Stimulated activated naive CD4-positive, alpha-beta T cell treated with Interleukin-2 at 50 U/mL for 16 hours (primary cell): ENCODE data around the gene NCKIPSD.
A peak's percentile ranks its signal among the peaks of the same experiment; 100 is the strongest.

Experiments used
- DNase-seq: peaks from one replicate; lab custom pipeline; 2025; lab: John Stamatoyannopoulos, UW

The NCKIPSD gene

DNA sequence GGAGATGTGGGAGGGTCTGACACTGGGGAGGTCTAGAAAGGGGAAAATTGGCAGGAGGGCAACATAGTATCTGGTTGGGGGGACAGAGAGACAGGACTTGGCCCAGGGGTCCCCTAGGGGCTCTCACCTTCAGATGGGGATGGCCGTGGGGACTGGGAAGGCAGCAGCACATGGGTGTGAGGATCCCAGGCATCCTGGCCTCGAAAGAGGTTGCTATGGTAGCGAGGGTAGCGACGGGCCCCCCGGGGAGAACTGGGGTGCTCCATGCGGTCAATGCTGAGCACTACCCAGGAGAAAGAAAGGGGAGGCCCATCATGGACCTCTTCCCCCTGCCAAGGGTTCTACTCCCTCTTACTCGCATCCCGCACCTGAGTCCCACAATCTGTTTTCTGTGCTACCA, 38.0 kb downstream of the NCKIPSD start:
- no peak for DNase-seq

DNA sequence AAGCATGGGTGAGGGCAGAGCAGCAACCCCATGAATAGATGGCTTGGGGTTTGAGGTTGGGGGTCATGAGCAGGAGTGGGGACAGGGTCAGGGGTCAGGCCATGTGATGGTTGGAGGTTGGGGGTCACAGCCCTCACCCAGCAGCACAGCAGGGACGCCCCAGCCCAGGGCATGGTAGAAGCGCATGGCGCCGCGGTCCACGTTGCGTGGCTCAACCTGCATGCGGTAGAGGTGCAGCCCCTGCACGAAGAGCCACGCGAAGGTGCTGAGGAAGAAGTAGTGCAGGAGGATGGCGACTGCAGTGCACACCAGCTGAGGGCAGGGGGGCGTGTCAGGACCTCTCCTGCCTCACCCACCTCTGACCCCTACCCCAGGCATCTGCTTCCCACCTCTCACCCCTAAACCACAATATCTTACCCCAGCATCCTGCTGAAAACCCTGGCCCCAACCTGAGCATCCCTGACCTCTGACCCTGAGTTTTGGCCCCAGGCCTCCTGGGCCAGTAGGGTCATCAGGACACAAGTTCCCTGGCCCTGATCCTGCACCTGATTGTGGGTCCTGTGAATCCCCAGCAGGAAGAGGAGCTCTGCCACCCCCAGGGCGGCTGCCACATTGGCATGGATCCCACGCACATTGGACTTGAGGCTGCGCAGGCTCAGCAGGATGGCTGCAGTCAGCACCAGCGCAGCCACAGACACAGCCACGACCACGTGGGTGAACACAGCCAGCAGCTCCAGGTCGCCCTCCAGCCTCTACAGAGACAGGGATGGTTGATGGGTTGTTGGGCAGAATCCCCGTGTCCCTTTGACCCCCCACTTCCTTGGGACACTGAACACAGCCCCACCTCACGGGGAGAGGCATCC, 40.6 kb downstream of the NCKIPSD start:
- no peak for DNase-seq

DNA sequence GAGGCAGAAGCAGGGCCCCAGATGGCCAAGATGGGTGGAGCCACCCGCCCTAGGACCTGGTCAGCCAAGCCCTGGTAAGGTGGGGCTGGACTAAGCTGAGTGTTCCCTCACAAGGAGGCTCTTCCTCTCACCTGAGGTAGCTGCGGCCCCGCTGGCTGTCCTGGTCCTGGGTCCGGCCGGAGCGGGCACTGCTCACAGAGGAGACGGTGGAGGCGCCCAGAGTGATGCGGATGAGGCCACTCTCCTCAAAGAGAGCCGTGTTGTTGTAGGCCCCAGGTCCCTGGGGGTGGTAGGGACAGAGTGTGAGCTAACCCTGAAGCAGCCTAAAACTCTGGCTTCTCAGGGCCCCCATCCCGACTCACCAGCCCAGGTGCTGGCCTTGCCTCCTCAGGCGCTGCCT, 43.1 kb downstream of the NCKIPSD start:
- DNase-seq = no peak

DNA sequence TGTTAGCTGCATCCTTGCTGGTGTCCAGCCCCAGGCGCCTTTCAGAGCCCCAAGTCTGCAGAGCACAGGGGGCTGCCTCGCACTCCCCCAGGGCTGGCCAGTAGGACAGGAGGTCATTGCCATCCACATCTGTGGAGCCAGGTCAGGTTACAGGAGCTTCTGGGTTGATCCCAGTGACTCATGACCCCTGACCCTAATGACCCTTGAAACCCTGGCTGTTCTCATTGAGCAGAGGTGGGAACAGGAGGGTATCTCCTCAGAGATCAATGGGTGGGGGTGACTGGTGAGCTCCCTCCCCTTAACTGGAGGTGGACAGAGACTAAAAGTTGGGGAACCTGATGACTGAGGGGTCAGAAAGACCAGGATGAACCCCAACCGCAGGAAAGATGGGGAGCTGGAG, 44.3 kb downstream of the NCKIPSD start:
- DNase-seq = no peak

DNA sequence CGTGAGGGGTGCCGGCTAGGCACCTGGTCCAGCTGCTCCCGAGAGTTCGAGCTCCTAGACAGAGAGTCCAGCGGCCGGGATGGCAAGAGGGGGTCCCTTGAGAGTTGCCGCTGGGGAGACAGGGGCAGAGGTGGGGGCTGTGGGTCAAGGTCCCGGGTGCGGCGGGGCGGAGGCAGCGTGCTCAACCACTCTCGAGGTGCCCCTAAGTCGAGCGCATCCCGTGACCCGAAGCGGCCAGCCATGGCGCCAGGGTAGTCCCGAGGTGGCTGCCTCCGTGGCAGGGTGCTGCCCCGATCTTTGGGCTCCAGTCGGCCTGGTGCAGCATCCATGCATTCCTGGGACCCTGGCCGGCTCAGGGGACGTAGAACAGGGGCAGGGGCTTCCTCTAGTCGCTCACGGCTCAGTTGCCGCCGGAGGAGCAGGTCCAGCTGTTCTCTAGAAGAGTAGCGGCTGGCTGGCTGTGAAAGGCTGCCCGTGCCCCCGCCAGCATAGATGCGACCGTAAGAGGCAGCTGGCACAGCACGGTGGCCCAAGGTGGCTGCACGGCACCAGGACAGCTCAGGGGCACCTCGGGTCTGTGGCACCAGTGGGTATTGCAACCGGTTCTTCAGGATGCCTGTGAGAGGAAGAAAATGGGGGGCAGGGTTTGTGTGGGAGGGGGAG, 45.6 kb downstream of the NCKIPSD start:
- no peak for DNase-seq

DNA sequence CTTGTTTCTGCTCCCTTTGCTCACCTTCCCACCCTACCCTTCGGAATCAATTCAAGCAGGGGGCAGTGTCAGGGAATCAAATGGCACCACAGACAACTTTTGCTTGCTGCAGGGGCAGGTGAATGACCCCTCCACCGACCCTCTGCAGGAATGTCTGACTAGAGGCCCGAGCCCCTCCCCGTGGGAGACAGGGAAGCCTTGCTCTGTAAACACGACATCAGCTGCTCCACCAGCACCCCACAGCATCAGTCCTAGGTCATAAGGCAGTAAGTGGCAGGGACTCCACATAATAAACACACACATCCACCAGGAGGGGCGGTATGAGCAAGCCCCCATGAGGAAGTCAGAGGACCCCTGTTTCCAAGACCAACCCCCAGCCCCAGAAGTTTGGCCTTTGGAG, 48.4 kb downstream of the NCKIPSD start:
- DNase-seq = no peak

DNA sequence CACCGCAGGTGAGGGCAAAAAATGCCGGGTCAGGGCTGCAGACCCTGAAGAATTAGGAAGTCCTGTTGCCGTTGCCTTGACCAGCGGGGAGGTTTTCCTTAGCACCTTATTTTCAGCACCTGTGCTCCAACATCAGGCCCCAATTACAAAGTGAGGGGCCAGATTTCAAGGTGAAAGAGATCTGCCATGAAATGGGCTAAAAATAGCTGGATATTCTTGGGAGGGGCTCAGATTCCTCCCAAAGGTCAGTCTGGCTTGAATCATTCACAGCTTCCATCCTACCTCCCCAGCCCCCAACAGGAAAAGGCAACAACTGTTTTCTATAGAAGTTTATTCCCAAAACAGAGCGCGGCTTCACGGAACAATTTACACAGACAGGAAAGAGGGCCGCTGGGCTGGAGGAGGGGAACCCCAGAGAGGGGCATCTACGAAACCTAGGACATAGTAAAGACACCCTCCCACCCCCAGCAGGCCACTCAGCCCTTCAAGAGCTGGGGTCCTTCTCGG, 49.5 kb downstream of the NCKIPSD start:
- DNase-seq = no peak

DNA sequence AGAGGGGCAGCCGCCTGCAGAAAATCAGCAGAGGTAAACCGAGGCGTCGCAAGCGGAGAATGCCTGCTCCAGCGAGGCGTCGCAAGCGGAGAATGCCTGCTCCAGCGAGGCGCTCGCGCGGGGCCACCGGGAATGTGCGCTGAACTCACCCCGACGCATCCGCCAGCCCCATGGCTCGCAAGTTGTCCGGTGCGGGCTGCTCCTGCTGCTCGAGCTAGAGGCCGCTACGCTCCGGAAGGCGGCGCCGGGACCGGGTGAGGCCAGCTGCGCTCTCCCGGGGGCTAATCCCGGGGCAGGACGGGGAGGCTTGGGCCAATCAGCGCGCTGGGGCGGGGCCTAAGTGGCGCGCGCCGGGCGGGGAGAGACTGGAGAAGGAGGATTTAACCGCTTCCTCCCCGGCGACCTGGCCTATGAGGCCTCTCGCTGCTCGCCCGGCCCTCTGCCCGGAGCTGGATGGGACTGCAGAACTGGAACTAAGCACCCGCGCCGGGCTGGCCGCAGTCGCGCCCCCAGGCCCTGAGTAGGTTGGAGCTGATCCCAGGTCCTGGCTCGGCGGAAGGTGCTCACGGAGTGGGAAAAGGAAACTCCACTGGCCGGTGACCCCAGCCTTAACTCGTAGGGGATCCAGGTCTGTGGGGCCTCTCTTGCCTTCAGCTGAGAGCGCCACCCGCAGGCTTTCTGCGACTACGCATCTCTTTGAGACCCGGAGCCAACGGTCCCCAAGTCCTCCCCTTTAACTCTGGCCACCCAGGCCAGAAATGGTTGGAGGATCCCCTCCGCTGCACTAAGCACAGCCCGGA, 50.3 kb downstream of the NCKIPSD start, which contains the start of gene SLC26A6:
SLC26A6 (minus strand) TSS at position 240 of the 800 bp plus-strand sequence; CDS start at position 172, 68 bp downstream.
- DNase-seq = peak; percentile 93

DNA sequence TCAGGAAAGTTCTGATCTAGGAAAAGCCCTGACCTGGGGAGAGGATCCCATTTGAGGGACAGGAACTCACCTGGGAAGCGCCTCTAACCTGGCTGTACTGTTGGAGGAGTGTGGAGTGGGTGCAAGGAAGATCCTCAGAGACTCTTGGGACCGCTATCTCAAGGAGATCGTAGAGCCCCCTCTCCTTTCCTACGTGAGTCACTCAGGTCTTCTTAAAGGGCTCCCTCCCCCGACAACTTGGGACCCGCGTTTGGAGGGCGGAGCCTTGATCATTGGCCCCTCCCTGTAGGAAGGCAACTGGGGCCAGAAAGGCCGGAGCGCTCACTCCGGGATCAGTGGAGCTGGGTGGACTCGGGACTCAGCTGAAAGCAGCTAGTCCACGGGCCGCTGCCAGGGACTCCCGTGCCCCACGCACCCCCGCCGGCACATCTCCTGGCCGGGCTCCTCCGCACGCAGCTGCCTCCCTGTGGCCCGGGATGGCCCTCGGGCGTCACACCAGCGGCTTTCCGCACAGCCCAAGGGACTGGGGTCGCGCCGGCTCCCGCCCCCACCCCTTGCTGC, 51.0 kb downstream of the NCKIPSD start:
- DNase-seq = peak; percentile 23

DNA sequence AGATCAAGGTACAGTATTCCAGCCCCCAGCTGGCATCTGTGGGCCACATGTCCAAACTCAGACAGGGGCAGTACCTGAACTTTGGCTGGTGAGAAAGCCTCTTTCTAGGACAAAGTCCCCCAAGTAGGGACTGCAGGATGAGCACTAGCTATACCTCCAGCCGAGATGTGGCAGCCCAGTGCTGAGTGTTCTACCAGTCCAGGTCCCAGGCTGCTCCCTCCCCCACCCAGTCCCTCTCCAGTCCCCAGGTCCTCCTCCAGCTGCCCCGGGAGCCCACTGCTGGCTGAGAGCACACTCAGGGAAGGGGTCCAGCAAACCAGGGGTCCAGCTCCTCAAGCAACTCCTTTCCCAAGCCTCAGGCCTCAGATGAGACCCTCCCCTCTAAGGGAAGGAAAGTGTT, 52.0 kb downstream of the NCKIPSD start:
- DNase-seq = no peak

DNA sequence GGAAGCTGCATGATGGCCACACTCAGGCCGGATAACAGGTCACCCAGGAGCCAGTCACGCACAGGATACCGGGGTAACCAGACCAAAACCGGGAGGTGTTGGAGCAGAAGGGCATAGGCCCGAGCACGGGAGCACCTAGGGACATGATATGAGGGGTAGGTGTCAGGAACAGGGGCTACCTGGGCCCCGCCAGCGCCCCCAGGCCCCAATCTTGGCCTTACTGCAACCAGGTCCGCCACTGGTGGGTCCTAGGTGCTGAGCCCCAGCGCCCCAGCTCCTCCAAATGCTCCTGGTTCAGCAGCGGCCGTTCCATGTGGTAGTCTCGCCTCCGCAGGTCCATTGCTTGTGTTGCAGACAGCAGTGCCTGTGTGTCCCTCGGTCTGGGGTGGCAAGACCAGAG, 52.5 kb downstream of the NCKIPSD start:
- no peak for DNase-seq

DNA sequence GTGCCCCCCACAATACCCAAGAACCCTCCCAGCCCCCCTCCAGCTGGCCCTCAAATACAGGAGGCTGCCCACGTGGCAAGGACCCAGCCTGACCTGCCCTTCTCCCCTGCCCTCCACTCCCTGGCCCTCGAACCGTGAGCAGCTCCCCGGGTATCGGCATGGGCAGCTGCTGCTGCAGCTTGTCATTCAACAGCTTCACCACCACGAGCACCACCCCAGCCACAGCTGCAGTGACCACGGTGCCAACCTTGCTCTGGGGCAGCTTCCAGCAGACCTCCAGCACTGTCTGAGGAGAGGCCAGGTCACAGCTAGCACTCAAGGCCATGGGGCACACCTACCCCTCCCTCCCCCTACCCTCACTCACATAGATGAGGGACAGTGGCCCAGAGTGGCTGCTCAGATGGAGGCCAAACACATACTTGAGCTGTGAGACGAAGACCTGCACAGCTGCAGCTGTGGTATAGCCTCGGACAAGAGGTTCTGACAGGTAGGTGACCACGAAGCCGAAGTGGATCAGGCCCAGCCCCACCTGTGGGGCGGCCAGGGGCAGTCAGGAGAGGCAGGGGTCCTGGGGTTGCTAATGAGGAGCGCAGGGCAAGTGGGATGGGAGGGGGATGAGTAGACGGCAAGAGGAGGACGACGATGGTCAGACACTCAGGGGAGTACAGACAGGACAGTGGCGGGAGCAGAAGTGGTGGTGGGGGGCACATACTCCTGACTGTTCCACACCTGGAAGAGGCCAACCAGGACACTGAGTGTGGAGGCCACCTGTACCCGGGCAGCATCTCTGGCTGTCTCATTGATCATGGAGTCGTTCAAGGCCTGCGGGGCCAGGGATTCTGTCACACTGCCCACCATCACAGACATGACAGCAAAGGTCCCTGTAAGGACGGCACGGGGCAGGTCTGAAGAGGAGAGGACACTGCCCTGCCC, 53.9 kb downstream of the NCKIPSD start:
- no peak for DNase-seq

DNA sequence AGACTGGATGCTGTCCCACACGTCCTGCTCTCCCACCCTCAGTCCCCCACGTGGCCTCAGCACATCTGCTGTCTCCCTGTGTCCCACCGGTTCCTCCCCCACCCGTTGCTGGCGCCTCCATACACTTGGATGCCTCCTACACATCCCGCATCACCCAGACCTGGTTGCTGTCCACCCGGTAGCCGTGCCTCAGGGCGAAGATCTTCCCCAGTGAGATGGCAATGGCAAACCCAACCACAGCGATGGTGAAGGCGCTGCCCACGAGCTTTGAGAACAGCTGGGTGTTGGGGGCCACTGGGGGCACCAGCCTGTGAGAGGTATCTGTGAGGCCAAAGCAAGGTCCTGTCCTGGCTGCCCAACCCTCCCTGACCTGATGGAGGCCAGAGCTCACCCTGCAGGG, 54.9 kb downstream of the NCKIPSD start:
- DNase-seq = no peak

DNA sequence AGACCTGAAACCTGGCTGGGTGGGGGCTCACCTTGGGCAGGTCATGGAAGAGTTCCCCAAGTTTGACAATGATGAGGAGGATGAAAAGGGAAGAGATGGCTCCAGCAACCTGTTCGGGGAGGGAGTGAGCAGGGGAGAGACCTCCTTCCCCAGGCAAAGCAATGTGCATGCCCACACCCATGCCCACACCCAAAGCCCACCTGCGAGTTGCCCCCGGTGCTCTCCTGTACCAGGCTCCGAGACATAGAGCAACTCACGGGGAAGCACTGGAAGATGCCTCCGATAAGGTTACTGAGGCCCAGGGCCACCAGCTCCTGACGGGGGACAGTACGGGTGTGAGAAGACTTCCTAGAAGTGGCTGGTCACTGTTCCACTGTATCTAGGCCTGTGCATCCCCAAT, 55.3 kb downstream of the NCKIPSD start:
- DNase-seq = no peak

DNA sequence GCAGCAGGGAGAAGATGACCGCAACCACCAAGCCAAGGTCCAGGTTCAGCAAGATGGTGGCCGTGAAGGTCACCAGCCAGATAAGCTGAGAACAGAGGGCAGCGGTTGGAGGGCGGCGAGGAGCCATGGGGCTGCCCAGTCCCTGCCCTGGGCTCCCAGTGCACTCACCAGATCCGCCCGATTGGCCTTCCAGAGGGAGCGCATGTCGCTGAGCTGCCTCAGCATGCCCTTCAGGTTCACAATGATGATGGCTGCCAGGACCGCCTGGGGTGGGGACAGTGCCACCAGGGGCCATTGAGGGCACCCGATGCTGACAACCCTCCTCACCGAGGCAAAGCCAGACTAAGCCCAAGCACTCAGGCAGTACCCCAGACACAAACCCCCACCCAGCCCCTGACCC, 55.8 kb downstream of the NCKIPSD start:
- no peak for DNase-seq

DNA sequence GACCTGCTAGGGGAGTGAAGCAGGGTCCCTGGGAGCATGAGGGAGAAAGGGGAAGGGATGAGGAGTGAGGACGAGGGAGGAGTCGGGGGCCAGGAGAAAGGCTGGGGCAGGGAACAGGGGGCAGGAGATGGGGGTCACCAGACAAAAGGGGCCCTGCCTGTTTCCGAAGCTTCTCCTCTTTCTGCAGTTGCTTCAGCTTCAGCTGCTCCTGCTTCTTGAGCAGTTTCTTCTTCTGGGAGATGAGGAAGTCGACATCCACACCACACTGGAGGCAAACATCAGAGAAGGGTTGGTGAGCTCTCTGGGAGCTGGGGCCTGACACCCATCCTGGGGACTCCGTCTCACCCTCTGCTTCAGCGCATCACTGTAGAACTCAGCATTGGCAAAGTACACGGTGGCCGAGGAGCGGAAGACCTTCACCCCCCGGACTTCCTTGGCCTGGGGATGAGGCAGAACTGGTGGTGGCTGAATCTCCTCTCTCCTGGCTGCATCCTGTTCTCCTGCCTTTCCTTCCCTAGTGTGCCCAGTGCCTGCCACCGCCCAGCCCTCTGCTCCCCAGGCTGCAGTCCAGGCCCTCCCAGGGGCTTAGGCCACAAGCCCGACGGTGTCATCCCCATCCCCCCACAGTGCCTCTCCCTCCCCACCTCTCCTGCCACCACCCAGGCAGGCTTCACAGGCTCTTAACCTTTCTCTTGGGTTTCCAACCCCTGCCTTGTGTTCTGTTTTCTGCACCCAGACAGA, 57.3 kb downstream of the NCKIPSD start:
- DNase-seq = no peak

DNA sequence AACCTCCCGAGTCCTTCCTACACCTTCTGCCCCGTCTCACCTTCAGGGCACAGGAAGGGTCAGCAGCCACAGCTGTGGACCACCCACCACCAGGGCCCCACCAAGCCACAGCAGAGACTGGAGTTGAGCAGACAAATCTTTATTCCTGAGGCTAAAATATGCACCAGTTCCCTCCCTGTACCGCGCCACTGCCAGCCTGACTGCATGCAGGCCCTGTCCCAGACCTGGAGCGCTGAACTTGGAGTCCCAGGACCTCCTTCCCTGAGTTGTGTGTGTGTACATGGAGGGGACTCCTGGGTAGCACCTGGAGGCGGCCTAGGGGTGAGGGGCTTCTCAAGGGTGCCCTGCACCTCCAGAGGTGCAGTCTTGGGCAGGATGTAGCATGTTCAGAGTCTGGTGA, 60.1 kb downstream of the NCKIPSD start:
- no peak for DNase-seq

DNA sequence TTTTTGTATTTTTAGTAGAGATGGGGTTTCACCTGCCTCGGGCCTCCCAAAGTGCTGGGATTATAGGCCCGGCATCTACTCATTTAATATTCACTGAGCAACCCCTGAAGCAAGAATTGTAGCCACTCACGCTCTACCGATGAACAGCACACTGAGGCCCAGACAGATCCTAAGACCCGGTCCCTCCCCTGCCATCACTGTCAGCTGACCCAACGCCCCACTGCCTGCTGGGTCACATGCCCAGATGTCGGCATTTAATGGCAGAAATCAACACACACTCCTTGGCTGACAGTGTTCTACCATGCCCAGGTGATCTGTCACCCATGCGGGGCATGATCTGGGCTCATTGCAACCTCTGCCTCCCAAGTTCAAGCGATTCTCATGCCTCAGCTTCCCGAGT, 60.9 kb downstream of the NCKIPSD start:
- DNase-seq = no peak

DNA sequence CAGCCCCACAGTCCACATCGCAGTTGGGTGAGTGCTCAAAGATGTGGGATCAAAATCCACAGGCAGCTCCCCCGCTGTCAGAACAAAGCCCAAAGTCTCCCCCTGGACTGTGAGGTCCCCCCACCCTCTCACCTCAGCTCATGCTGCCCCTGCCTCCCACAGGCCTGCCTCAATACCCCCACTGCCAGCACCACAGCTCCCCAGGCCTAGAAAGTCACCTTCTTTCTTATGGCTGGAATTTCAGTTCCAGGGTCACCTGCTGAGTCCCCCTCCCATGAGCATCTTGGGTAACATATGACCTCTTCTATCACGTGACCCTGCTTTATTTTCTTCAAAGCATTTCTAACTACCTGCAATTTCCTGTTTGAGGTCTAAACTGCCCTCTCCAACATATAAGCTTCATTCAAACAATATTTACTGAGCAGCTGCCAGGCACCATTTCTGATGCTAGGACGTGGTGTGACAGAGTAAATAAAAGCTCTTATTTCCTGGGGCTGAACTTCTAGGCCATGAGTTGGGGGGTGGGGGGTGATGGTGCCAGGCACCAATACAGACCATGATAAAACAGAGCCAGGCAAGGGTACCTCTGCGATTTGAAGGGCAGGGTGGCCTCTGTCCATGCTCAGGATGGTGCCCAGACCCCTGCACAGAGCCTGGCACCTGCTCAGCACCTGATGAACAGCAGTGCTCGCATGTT, 61.7 kb downstream of the NCKIPSD start:
- DNase-seq = no peak
